DMS53 (cell line): ENCODE results near the gene DPY19L3.

Experiments used
- DNase-seq: peaks from one replicate; lab custom pipeline; 2025; lab: John Stamatoyannopoulos, UW

DPY19L3 gene

GRCh38 chr19:32405431-32406160, at the start of gene DPY19L3:
DPY19L3 (plus strand) TSS chr19:32405770; CDS start chr19:32408254, 2,484 bp downstream.
- peak; percentile 95 for DNase-seq

GRCh38 chr19:32357720-32358119, 47.9 kb upstream of the DPY19L3 start:
- peak; percentile 11 for DNase-seq

GRCh38 chr19:32358321-32358720, 47.2 kb upstream of the DPY19L3 start:
- no peak for DNase-seq

DNA sequence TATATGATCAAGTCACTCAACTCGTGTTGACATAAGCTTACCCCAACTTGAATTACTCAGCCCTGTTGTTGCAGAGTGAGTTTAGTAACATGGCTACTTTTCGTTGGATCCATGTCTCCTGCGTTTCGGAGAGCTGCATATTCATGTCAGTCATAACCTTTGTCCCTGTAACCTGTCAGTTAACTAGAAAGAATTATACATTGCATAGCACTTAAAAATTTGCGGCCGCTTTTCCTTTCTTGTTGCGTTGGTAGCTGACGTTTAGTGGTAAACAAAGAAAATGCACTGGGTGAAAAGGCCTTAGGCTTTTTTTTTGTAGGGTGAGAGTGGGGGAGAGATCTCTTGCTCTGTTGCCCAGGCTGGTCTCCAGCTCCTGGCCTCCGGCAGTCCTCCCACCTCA, 46.0 kb upstream of the DPY19L3 start:
- no peak for DNase-seq

GRCh38 chr19:32361574-32362317, 43.8 kb upstream of the DPY19L3 start:
- no peak for DNase-seq

DNA sequence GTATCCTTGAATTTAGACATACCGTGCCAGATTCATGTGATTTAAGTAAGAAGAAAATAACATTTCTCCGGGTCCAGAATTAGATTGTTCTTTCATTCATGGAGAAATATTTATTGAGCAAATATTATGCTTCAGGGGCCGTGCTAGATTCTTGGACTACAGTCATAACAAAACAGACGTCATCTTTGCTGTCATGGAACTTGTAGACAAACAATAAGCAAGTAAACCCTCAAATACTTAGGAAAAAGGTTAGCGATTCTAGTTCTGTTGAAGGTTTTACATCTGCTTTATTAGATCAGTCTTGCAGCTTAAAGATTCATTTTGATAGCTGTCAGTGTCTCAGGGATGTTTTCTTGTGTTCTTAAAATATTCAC, 43.3 kb upstream of the DPY19L3 start:
- DNase-seq = no peak

- DNase-seq = no peak
Measured at GRCh38 chr19:32363175-32363574, 42.4 kb upstream of the DPY19L3 start.

DNA sequence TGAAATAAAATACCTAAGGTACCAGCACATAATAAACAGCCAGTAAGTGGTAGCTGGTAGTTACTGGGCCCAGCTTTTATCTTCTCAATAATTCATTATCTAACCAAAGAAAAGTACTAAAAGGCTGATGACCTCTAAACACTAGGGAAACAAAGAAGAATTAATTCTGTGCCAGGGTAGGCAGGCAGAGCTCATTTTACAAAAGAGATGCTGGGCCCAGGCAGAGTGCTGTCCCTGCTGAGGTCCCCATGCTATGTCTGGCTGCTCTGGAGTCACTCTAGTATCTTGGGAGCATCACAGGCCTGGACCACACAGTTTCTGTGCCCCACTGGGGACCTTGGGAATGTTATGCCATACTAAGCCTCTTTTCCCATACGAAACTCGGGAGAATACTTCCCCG, 41.9 kb upstream of the DPY19L3 start:
- DNase-seq = no peak

- DNase-seq = no peak
Measured at GRCh38 chr19:32364040-32364439, 41.5 kb upstream of the DPY19L3 start.

GRCh38 chr19:32367063-32367462, 38.5 kb upstream of the DPY19L3 start:
- no peak for DNase-seq

- DNase-seq = no peak
Measured at GRCh38 chr19:32367948-32368536, 37.5 kb upstream of the DPY19L3 start.

DNA sequence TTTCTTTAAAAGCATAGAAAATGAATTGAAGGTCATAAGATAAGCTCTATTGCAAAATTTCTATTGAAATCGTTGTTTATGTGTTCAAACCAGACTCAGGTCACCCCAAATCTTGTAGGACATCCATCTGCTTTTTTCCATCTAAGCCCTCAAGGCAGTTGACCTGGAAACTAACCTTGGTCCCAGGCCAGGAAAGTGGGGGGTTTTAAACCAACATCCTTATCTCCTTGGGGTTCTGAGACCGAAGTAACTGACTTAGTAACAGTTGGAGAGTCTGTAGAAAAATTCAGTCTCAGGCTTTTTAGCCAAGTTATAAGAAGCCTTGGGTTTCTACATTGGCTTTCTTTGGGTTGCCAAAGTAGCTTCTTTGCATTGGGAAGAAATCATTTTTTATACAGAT, 36.8 kb upstream of the DPY19L3 start:
- no peak for DNase-seq

GRCh38 chr19:32372726-32373517, 32.6 kb upstream of the DPY19L3 start:
- peak; percentile 29 for DNase-seq

DNA sequence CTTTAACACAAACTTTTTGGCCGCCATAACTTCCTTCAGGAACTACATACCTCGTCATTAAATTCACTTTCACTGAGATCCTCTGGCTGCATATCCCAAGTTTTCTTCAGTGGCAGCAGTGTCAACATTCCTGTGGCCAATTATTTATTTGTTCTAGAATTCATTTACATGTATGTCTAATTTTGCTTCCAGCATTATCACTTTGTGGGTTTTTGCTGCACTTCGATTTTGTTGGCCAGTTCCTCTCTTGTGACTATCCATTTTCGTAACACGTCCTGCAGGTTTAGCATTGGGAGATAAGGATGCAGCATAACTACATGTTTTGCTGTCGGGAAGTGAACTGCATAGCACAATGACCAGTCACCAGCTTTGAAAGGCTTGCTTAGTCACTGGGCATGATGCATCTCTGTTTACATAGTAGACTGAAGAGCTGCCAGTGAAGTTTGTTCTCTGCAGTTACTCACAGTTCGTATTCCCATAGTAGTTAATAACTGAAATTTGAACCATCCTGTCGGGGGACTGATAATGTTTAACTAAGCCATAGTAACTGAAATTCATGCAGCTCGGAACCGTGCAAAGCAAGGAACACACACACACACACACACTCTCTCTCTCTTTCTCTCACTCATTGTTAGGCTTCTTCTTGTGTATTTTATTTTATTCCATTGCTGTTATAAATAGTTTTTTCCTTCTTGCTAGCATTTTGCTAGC, 31.8 kb upstream of the DPY19L3 start:
- DNase-seq = peak; percentile 97

DNA sequence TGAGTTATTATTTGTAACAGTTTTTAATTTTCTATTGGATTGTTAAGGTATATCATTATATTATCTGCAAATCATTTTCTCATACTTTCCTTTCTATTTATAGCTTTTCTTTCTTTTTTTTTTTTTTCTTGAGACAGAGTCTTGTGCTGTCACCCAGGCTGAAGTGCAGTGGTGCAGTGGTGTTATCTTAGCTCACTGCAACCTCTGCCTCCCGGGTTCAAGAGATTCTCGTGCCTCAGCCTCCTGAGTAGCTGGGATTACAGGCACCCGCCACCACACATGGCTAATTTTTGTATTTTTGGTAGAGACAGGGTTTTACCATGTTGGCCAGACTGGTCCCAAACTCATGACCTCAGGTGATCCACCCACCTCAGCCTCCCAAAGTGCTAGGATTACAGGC, 31.2 kb upstream of the DPY19L3 start:
- peak; percentile 21 for DNase-seq

GRCh38 chr19:32377088-32377487, 28.5 kb upstream of the DPY19L3 start:
- DNase-seq = peak; percentile 34

GRCh38 chr19:32380269-32380668, 25.3 kb upstream of the DPY19L3 start:
- no peak for DNase-seq

- DNase-seq = peak; percentile 3
Measured at GRCh38 chr19:32387701-32388392, 17.7 kb upstream of the DPY19L3 start.

DNA sequence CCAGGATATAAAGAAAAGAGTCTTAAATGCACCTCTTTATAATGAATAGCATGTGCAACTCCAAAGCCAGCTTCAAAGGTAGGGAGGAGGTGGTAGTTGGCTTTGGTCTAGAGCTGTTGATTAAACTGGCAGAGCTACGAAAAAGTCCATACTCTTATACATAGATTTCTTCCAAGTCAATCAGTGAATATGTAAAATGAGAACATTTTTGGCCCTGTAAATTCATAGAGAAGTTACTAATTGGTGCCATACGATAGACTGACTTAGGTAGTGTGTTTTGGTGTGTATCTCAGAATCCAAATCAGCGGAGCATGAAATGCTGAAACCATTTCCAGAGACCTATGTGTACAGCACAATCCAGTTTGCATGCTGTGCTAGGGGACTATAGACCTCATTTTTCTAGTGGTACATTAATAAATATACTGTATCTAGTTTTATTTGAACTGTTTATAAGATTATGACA, 17.1 kb upstream of the DPY19L3 start:
- DNase-seq = no peak

- no peak for DNase-seq
Measured at GRCh38 chr19:32392901-32393300, 12.7 kb upstream of the DPY19L3 start.
